HG03039 (cell line): Measurements from ENCODE around the gene GDPD5.
"Not testable (repeated sequence)": the region's sequence is repeated elsewhere in the genome, so short reads cannot be mapped to it uniquely, and the experiment has no call there.

Source experiments
- ATAC-seq: cut with Tn5 transposase; IDR thresholded peaks from one replicate; pipeline ENCODE4 v1.9.1; 2021; ENCODE audit warnings: mild to moderate bottlenecking, moderate library complexity; ENCODE audit not compliant: unreplicated experiment

Gene GDPD5

GRCh38 chr11:75431533-75432525, 93.9 kb downstream of the GDPD5 start:
- ATAC-seq = no peak

GRCh38 chr11:75430714-75431532, 94.8 kb downstream of the GDPD5 start:
- ATAC-seq = no peak

- ATAC-seq = no peak
Measured at GRCh38 chr11:75429902-75430713, 95.6 kb downstream of the GDPD5 start.

- ATAC-seq = no peak
Measured at GRCh38 chr11:75429641-75429901, 96.2 kb downstream of the GDPD5 start.

DNA sequence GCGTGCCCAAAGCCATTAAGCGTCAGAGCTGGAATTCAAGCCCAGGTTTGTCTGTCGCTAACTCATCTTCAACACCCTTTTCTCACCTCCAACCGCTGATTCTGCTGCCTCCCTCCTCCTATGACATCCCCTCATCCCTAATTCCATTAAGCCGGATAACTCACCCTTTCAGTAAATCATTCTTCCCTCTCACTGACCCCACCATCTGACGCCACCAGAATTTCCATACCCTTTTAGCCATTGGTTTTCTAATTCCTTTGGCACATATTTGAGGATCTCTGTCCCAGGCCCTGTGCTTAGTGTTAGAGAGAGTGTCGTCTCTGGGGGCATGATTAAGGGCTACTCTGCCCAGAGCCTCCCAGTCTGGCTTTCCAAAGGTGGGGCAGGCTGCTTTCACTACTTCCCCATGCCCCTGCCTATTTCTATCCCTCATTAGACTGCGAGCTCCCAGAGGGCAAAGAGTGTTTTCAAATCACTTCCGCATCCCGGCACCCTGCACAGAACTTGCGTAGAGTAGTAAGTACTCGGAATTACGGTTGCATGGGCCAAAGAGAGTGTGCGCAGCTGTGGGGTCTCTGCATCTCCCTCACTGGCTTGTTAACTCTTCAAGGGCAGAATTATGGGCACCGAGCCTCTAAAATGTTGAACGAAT, 96.6 kb downstream of the GDPD5 start:
- no peak for ATAC-seq

- ATAC-seq = peak; percentile 57
Measured at GRCh38 chr11:75428281-75428724, 97.4 kb downstream of the GDPD5 start.

GRCh38 chr11:75427181-75427580, 98.6 kb downstream of the GDPD5 start:
- no peak for ATAC-seq

DNA sequence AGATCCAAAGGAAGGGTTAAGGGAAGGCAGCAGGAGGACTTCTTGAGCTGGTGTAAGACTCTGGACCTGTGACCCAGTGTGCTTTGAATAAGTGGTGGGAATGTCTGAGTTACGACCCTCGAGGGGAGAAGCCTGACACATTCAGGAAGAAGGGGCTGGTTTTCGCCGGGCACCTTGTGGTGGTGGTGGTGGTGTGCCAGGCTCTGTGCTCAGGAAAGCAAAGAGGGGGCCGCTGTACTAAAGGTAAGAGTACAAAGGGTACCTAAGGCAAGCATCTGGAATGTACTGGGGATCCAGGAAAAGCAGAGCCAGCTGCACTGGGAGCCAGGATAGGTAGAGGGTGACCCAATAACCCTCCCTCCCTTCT, 99.0 kb downstream of the GDPD5 start:
- no peak for ATAC-seq

DNA sequence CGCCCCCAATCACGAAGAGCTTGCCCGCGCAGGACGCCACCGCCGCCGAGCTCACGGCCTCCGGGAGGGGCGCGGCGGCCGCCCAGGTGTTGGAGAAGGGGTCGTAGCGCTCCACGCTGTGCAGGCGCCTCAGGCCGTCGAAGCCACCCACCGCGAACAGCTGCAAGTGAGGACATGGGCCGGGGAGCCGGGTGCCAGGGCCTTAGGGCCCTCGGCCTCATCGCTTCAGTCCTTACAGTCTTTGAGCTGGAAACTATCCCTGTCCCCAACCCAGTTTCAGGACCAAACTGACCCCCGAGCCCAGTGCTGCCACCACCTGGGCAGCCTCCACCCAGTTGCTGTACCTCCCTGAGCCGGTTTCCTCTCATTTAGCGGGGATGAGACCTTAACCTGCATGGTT, 100.3 kb downstream of the GDPD5 start:
- ATAC-seq = no peak

- no peak for ATAC-seq
Measured at GRCh38 chr11:75424396-75424795, 101.3 kb downstream of the GDPD5 start.

GRCh38 chr11:75423721-75424120, 102.0 kb downstream of the GDPD5 start:
- no peak for ATAC-seq

GRCh38 chr11:75422248-75423231, 103.2 kb downstream of the GDPD5 start:
- no peak for ATAC-seq

- ATAC-seq = no peak
Measured at GRCh38 chr11:75421902-75422247, 103.9 kb downstream of the GDPD5 start.

- ATAC-seq = no peak
Measured at GRCh38 chr11:75421035-75421602, 104.6 kb downstream of the GDPD5 start.

- no peak for ATAC-seq
Measured at GRCh38 chr11:75420224-75421034, 105.3 kb downstream of the GDPD5 start.

- no peak for ATAC-seq
Measured at GRCh38 chr11:75413864-75414263, 111.9 kb downstream of the GDPD5 start.

DNA sequence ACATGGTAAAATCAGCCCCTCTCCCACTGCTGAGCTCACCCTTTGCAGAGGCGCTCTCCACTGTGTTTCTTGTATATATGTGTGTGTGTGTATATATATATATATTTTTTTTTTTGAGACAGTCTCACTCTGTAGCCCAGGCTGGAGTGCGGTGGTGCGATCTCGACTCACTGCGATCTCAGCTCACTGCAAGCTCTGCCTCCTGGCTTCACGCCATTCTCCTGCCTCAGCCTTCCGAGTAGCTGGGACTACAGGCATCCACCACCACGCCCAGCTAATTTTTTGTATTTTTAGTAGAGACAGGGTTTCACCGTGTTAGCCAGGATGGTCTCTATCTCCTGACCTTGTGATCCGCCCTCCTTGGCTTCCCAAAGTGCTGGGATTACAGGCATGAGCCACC, 112.6 kb downstream of the GDPD5 start:
- ATAC-seq = not testable (repeated sequence)

DNA sequence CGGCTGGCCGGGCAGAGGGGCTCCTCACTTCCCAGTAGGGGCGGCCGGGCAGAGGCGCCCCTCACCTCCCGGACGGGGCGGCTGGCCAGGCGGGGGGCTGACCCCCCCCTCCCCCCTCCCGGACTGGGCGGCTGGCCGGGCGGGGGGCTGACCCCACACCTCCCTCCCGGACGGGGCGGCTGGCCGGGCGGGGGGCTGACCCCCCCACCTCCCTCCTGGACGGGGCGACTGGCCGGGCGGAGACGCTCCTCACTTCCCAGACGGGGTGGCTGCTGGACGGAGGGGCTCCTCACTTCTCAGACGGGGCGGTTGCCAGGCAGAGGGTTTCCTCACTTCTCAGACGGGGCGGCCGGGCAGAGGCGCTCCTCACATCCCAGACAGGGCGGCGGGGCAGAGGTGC, 115.8 kb downstream of the GDPD5 start:
- not testable (repeated sequence) for ATAC-seq

- ATAC-seq = no peak
Measured at GRCh38 chr11:75408957-75409219, 116.9 kb downstream of the GDPD5 start.
